GM18858 (cell line): ENCODE measurements around the gene MACROD2.
"Not testable (repeated sequence)": the region's sequence is repeated elsewhere in the genome, so short reads cannot be mapped to it uniquely, and the experiment has no call there.

Experiments used
- ATAC-seq: cut with Tn5 transposase; IDR thresholded peaks from one replicate; pipeline ENCODE4 v1.9.1; 2021; ENCODE audit not compliant: unreplicated experiment

Gene MACROD2

DNA sequence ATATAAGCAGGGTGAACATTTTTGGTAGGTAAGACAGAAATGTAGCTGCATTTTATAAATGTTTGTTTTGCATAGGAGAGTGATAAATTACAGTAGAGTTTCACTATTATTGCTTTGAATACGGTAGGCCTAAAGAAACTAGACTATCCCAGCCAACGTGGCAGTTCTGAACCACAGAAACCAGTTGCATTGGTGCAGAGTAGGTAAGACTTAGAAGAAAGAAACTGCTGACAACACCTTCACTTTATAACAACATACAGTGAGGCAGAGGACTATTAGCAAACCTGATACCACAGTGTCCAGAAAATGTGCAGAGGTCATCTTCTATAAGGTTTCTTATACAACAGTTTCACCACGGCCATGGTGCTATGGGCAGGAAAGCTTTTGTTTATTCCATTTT, 2011.8 kb downstream of the MACROD2 start:
- peak; percentile 99 for ATAC-seq

- no peak for ATAC-seq
Measured at GRCh38 chr20:16007962-16008361, 2012.6 kb downstream of the MACROD2 start.

DNA sequence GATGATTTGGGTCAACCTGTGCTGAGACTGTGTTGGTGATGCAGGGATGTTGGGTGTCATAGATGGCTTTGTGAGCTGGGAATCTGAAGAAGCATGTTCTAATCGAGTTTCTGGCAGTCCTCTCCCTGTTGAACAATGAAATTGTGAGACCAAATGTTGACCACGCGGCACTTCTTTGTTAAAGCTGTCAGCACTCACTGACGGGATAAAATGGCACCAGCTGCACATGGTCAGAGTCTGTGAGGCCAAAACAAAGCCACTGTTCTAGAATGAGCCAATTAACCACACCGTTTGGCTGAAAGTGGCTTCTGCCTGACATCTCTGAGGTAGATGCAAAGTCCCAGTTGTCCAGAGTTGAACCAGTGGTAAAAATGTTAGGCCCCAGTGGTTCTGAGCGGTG, 2015.7 kb downstream of the MACROD2 start:
- ATAC-seq = no peak

DNA sequence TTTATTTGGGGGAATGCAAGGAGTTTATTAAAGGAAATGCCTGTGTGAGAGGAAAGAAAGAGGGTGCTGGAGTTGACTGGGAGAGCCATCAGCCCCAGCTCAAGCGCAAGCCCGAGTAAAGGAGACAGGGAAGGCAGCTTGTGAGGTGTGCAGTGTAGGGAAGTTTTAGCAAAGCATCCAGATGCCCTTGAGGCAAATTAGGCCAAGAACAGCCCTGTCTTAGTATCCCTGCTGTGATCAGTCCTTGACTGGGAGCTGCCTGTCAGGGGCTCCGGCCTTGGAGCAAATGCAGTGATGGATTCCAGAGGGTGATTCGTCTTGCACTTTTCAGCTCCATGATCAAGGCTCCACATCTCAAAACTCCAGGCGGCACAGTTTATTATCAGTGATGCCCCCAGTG, 2016.2 kb downstream of the MACROD2 start:
- no peak for ATAC-seq

DNA sequence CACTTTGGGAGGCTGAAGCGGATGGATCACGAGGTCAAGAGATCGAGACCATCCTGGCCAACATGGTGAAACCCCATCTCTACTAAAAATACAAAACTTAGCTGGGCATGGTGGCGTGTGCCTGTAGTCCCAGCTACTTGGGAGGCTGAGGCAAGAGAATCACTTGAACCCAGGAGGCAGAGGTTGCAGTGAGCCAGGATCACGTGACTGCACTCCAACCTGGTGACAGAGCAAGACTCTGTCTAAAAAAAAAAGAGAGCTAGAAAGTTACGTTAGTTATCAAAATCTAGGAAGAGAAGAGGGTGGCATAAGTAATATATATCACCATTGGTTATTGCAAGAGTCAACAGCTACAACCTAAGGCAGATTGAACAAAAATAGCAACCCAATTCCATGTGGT, 2017.6 kb downstream of the MACROD2 start:
- ATAC-seq = not testable (repeated sequence)

DNA sequence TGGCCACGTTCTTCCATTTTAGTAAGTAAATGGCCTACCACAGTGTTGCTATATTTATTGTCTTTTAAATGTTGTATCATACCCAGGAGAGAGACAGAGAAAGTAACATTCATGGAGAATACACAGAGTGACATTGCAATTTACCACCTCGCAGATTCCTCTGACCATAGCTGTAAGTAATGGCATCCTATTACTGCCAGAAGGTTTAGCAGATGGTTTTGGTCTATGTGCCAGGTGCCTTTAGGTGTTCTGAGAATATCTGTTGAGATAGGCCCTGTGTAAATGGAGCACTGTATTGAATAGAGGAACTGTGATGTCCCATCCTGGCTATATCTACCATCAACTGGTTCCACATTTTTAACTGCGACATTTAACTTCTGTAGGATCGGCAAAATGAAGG, 2018.3 kb downstream of the MACROD2 start:
- ATAC-seq = no peak

DNA sequence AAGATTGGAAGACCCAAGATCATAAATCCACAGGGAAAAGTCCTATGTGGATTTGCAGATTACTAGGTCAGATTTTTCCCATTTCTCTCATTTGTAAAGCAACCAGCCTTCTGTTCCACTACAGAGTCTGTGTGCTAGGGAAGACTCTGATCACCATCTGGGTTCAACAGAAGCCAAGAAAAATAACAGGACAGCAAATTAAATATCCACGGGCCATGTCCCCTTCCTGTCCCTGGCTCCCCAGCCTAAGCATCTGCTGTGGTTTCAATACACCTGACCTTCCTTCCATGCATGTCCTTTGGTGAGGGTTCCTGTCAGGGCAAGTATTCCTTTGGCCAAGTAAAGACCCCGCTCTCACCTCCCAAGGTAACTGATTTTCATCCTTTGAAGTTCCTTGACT, 2019.1 kb downstream of the MACROD2 start:
- ATAC-seq = no peak

DNA sequence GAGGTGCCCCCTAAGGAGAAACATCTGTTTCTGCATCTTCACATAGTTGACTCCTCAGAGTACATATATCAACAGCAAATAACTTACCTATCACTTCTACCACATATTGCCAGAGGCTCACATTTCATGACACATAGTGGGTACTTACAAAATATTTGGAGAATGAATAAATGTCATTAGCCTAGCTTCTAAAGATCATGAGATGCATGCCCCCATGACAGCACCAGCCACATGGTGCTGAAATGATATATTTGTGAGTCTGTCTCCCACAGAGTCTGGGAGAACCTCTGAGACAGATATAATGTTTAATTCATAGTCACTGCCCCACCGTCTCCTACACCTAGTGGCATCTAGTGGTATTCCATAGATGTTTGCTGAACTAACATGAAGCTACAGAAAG, 2022.3 kb downstream of the MACROD2 start:
- no peak for ATAC-seq

- ATAC-seq = no peak
Measured at GRCh38 chr20:16018881-16019280, 2023.6 kb downstream of the MACROD2 start.

DNA sequence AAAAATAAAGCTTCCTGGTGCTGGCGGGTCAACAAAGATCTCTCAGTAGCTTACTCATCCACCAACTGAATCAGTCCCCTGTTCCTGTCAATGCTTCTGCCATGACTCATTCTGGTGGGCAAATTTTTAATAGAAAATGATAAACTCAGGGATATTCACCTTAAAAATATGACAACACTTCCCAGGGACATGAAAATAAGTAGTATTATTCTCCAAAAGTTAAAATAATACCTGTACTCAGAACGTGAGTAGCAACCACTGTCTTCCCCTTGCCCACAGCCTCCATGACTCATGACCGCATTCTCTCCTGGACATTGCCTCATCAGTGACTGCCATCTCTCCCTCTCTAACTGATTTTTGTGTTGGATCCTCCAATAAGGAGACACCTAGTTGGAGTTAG, 2025.7 kb downstream of the MACROD2 start:
- ATAC-seq = no peak

- no peak for ATAC-seq
Measured at GRCh38 chr20:16025084-16025483, 2029.8 kb downstream of the MACROD2 start.

GRCh38 chr20:16027686-16028085, 2032.4 kb downstream of the MACROD2 start:
- ATAC-seq = no peak

DNA sequence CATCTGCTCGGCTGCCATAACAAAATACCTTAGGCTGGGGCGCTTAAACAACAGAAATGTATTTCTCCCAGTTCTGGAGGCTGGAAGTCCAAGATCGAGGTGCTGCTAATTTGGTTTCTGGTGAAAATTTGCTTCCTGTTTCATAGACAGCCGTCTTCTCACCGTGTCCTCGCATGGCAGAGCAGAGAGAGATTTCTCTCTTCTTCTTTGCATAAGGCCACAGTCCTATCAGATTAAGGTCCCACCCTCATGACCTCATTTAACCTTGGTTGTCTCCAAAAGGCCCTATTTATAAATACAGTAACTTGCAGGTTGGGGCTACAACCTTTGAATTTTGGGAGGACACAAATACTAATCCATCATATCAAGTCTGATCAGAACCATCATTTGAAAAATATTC, 2033.6 kb downstream of the MACROD2 start:
- no peak for ATAC-seq

DNA sequence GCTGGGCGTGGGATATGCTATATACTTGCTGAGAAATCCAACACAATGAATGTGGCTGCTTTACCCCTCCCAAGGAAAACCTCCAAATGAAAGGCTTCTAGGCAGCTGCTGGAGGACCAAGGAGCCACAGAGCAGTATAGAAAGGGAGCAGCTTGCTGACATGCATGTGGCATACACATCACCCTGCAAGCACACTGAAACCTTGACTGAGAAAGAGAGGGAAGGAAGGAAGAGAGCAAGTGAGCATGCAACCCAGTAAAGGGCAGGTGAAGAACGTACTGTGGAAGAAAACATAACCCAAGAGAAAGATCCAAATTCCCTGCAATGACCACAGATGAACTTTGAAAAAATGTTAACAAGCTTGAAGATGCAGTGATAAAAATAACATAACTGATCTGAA, 2034.9 kb downstream of the MACROD2 start:
- ATAC-seq = no peak

DNA sequence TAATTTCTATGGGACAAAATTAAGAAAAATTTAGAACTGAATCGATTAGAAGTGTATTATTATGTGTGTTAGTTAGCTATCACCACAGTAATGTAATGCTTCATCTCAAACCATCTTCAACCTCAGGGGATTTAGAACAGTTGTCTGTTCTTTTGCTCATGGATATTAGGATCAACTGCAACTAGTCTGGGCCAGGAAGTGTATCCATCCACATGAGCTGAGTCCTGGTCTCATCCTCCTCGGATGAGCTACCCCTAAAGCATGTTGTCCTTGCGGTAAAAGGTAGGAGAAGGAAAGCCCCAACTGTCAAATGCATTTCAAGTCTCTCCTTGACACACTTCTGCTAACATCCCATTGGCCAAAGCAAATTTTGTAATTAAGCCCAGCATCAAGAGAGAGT, 2040.3 kb downstream of the MACROD2 start:
- ATAC-seq = no peak

DNA sequence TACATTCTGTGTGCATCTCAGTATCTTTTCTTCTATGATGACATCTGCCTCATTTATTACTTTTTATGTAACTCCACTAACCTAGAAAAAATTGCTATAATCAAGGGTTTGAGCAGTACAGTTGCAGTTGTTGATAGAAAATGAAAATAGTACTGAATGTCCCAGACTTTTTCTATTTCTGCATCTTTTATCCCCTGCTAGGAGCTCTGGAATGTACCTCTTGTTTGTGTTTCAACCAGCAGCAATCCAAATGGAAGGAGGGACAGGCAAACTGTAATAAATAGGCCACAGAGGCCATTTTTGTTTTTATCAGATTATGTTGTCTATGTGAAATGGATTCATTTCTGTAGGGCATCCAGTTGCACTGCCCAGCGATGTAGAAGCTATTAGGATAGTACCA, 2041.0 kb downstream of the MACROD2 start:
- no peak for ATAC-seq

DNA sequence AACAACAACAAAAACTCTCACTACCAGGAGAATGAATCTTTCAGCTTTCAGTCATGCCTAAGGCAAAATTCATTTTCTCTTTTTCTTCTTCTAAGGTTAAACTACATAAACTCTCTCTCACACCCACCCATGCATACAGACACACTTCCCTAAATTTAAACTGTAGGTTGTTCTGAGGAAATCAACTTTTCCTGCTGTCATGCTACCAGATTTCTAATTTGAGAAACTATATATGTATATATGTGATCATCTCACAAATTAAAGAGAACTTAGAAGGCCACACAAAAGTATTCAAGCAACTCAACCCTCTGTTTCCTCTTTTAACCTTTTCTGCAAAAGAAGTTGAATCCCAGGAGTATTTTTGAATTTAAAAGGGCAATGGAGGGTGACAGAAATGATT, 2045.4 kb downstream of the MACROD2 start:
- no peak for ATAC-seq

GRCh38 chr20:16042731-16043130, 2047.4 kb downstream of the MACROD2 start:
- ATAC-seq = no peak

DNA sequence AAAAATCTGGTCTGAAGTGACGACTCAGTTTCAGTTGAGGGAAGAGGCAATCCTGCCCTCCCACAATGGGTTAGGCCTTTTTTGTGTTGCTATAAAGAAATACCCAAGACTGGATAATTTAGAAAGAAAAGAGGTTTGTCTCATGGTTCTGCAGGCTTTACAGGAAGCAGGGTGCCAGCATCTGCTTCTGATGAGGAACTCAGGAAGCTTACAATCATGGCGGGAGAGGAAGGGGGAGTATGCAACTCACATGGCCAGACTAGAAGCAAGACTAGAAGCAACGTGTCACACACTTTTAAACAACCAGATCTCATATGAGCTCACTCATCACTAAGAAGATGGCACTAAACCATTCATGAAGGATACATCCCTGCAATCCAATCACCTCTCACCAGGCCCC, 2048.6 kb downstream of the MACROD2 start:
- no peak for ATAC-seq

DNA sequence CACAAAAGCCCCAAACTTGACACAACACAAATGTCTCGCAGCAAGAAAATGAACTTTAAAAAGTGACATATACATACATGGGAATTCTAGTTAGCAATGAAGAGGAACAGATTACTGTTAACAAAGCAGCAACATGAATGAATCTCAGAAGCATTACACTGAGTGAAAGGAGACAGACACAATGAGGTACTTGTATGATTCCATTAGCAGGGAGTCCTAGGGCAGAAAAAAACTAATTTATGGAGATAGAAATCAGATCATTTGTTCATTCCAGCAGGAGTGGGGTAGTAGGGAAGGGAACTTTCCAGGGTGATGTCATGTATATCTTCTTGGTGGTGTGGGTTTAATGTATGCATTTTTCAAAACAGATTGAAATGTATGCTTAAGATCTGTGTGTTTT, 2053.6 kb downstream of the MACROD2 start:
- ATAC-seq = no peak

DNA sequence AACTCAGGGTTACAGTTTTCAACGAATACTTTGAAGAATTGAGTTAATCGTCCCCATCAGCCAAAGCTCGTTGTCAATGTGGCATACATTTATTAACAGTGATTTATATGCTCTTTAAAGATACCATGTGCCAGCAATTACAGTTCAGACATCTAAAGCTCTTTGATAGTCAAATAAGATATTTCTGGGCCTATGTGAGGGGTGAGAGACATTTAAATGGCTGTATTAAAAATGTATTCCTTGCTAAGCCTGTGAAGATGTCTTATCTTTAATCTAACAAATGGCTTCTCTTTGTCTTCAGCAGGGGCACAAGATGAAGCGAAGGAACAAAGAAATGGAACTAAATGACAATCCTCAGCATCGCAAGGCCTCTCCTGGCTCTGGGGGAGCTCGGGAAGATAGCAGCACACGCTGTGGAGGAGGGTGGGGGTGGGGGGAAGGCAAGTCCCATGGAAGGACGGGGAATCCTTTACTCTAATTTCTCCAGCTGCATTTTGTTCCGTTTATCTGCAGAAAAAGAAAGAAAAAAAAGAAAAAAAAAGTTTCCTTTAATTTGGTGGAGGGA, 2054.3 kb downstream of the MACROD2 start:
- ATAC-seq = no peak

GRCh38 chr20:16050366-16050765, 2055.1 kb downstream of the MACROD2 start:
- ATAC-seq = no peak

DNA sequence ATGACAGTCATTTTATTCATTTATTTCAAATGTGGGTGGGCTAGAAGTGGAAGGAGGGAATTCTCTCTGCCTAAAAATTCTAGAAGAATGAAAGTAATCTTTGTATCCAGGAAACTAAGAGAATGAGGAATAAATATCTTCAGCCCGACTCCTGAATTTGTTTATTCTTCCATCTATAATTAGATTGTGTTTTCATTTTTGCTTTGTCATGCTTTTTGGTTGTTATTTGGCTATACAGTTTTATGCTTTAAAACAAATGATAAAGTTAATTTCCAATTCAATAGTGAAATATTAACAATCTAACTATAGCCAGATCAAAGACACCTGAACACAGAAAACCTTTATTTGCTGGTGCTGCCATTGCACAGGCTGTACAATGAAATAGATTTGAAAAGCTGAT, 2056.7 kb downstream of the MACROD2 start:
- ATAC-seq = no peak

GRCh38 chr20:16052456-16052855, 2057.1 kb downstream of the MACROD2 start:
- ATAC-seq = no peak
